ENCODE results near the gene BAG2.

- TF ChIP-seq EZH2 (IDR thresholded peaks at IDR 0.05; ENCODE audit: insufficient read depth, low read length) = no peak
- TF ChIP-seq CTCF (IDR thresholded peaks at IDR 0.05; ENCODE audit: insufficient read depth, low read depth, low read length) = no peak
Observed at GRCh38 chr6:57220083-57220703, 48.1 kb downstream of the BAG2 start.

Data from astrocyte (in vitro differentiated cells and primary cell).